Activated B cell treated with CpG ODN at 0.5 μM for 24 hours (primary cell): Measurements from ENCODE around the gene PTPN5. TPM values are rescaled to one million over a fixed set of nuclear protein-coding genes. Genes with fewer than 3 reads are reported as not detected.

Source experiments
- ATAC-seq: fragments of 200-7000 bp; cut with Tn5 transposase; one replicate; pipeline ENCODE4 v1.10.0; 2021; ENCODE audit warnings: low read depth, mild to moderate bottlenecking, moderate library complexity
- CTCF ChIA-PET: fragments of 350-600 bp; sonication (Branson Sonifier 250); formaldehyde crosslinking; loops from one replicate; lab custom pipeline; 2021; ENCODE audit warnings: antibody characterized with exemption; lab: Charles Lee
- POLR2A ChIA-PET: fragments of 350-600 bp; sonication (Branson Sonifier 250); formaldehyde crosslinking; loops from one replicate; lab custom pipeline; 2021; ENCODE audit warnings: antibody characterized with exemption; lab: Charles Lee
- DNase-seq: peaks from one replicate; pipeline ENCODE4 v3.0.0; 2022
- H3K27ac Mint-ChIP-seq: one replicate; pipeline ENCODE4 v1.8.0; 2020; ENCODE audit warnings: mixed read lengths
- H3K27me3 Mint-ChIP-seq: one replicate; pipeline ENCODE4 v1.8.0; 2021; ENCODE audit warnings: mixed read lengths
- H3K36me3 Mint-ChIP-seq: one replicate; pipeline ENCODE4 v1.8.0; 2021; ENCODE audit warnings: low read depth, mixed read lengths
- H3K4me1 Mint-ChIP-seq: one replicate; pipeline ENCODE4 v1.8.0; 2021; ENCODE audit warnings: mixed read lengths
- H3K4me3 Mint-ChIP-seq: one replicate; pipeline ENCODE4 v1.8.0; 2020; ENCODE audit warnings: mild to moderate bottlenecking, mixed read lengths
- H3K9me3 Mint-ChIP-seq: one replicate; pipeline ENCODE4 v1.8.0; 2020; ENCODE audit warnings: mixed read lengths
- intact Hi-C: fragments of 100-400 bp; cut with micrococcal nuclease; formaldehyde crosslinking; loops from one replicate; pipeline ENCODE4 v1.15.1; 2024
- total RNA-seq: library from RNA; stranded (reverse); gene quantifications from 2 replicates; pipeline ENCODE4 v1.2.3, GENCODE V29; 2022
- TF ChIP-seq, protein P1 (sequence below): fragments of 200-600 bp; IDR thresholded peaks from one replicate; pipeline ENCODE4 v1.8.0; 2022; ENCODE audit warnings: antibody characterized with exemption, mild to moderate bottlenecking

Gene PTPN5
- total RNA-seq, 1 donor from 2014 or later, result not detected

DNA sequence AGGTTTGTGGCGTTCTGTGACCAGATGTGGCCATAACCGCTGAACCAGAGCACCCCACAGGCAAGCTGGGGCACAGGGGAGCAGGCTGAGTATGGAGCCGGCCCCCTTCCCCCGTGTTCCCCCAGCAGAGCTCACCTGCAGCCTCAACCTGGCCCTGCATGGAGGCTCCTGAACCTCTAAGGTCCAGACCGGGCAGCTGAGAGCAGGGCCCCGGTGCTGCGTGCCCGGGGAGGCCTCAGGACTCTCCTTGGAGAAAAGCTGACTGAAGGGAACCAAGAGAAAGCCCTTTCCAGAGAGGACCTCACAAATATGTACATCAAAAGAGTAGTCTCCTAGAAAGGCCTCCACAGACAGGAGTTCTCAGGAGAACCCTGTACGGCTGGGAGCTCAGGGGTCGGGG lies 48.2 kb downstream of the PTPN5 start:
- DNase-seq, result no peak
- Mint-ChIP-seq H3K27me3 (peaks cover 3% of the 10 kb centered on the region), H3K9me3 (no peaks in the 10 kb centered on the region), H3K36me3 (no peaks in the 10 kb centered on the region), H3K4me1 (no peaks in the 10 kb centered on the region), H3K4me3 (no peak overlapping the region), H3K27ac (no peak overlapping the region)
- intact Hi-C loops, result no loop called here
- ChIA-PET CTCF (no interaction called here), POLR2A (no interaction called here)
- ATAC-seq, result no peak
- TF ChIP-seq, protein P1, sequence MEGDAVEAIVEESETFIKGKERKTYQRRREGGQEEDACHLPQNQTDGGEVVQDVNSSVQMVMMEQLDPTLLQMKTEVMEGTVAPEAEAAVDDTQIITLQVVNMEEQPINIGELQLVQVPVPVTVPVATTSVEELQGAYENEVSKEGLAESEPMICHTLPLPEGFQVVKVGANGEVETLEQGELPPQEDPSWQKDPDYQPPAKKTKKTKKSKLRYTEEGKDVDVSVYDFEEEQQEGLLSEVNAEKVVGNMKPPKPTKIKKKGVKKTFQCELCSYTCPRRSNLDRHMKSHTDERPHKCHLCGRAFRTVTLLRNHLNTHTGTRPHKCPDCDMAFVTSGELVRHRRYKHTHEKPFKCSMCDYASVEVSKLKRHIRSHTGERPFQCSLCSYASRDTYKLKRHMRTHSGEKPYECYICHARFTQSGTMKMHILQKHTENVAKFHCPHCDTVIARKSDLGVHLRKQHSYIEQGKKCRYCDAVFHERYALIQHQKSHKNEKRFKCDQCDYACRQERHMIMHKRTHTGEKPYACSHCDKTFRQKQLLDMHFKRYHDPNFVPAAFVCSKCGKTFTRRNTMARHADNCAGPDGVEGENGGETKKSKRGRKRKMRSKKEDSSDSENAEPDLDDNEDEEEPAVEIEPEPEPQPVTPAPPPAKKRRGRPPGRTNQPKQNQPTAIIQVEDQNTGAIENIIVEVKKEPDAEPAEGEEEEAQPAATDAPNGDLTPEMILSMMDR, result no peak

DNA sequence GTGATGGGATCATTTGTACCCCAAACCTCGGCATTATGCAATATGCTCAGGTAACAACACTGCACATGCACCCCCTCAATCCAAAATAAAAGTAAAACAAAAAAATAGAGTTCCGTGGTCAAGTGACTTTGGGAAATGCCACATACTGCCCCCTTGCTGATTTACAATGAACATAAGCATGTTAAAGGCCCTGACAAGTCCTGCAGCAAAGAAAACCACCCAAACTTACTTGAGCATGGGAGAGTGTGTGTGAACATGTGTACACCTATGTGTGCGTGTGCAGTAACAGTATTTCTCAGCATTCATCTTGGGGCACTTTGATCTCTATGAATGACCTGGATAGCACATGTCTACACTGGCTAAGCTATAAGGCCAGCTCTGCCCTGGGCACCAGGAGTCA lies 49.8 kb downstream of the PTPN5 start:
- CTCF ChIA-PET, result interaction anchor here (1.1 kb wide), 1 partner anchor 10 kb away, joined by 3 read pairs; no protein-coding TSS in a partner anchor
- Mint-ChIP-seq H3K27ac (no peak overlapping the region), H3K9me3 (no peaks in the 10 kb centered on the region), H3K27me3 (peaks cover 6% of the 10 kb centered on the region), H3K4me3 (no peak overlapping the region), H3K36me3 (no peaks in the 10 kb centered on the region), H3K4me1 (no peaks in the 10 kb centered on the region)
- DNase-seq (no peak), ATAC-seq (no peak)
- TF ChIP-seq, protein P1, result no peak
- intact Hi-C loops, result no loop called here
- POLR2A ChIA-PET, result no interaction called here

- ChIA-PET CTCF (interaction anchor here (1.7 kb wide), 1 partner anchor 624 kb away, joined by 6 read pairs; no protein-coding TSS in a partner anchor), POLR2A (no interaction called here)
- DNase-seq, result no peak
- Mint-ChIP-seq H3K36me3 (no peaks in the 10 kb centered on the region), H3K4me1 (no peaks in the 10 kb centered on the region), H3K9me3 (no peaks in the 10 kb centered on the region), H3K27ac (no peak overlapping the region), H3K27me3 (peaks cover 5% of the 10 kb centered on the region), H3K4me3 (no peak overlapping the region)
- no peak for ATAC-seq
- TF ChIP-seq, protein P1, result no peak
- intact Hi-C loops, result no loop called here
Observed at GRCh38 chr11:18739685-18740084, 51.9 kb downstream of the PTPN5 start.

GRCh38 chr11:18737642-18738041 lies 54.0 kb downstream of the PTPN5 start:
- POLR2A ChIA-PET, result no interaction called here
- no peak for ATAC-seq
- TF ChIP-seq, protein P1, result no peak
- Mint-ChIP-seq H3K4me1 (no peaks in the 10 kb centered on the region), H3K27me3 (peaks cover 5% of the 10 kb centered on the region), H3K27ac (no peak overlapping the region), H3K4me3 (no peak overlapping the region), H3K36me3 (no peaks in the 10 kb centered on the region), H3K9me3 (no peaks in the 10 kb centered on the region)
- intact Hi-C loops, result no loop called here
- DNase-seq, result no peak
- CTCF ChIA-PET, result interaction anchor here (1.2 to 1.7 kb wide), 2 partner anchors 10 to 622 kb away, joined by 3 to 4 read pairs; no protein-coding TSS in a partner anchor

- no peak overlapping the region for H3K27ac Mint-ChIP-seq
- ATAC-seq, result no peak
- H3K27me3 Mint-ChIP-seq, result peaks cover 5% of the 10 kb centered on the region
- CTCF ChIA-PET, result interaction anchor here (1.2 to 1.7 kb wide), 2 partner anchors 9 to 621 kb away, joined by 3 to 4 read pairs; no protein-coding TSS in a partner anchor
- intact Hi-C loops, result no loop called here
- H3K4me1 Mint-ChIP-seq, result peaks cover 5% of the 10 kb centered on the region
- TF ChIP-seq, protein P1, result no peak
- no peaks in the 10 kb centered on the region for H3K36me3 Mint-ChIP-seq
- POLR2A ChIA-PET, result no interaction called here
- H3K9me3 Mint-ChIP-seq, result no peaks in the 10 kb centered on the region
- DNase-seq, result no peak
- H3K4me3 Mint-ChIP-seq, result no peak overlapping the region
Observed at GRCh38 chr11:18736590-18737148, 54.9 kb downstream of the PTPN5 start.
